Panc1 (cell line): Measurements from ENCODE around the gene NELFCD. TPM values are rescaled to one million over a fixed set of nuclear protein-coding genes. Genes with fewer than 3 reads are reported as not detected.

Source experiments
- ATAC-seq: fragments of 200-7000 bp; cut with Tn5 transposase; 2 replicates; pipeline ENCODE4 v1.9.1; 2020; ENCODE audit warnings: mild to moderate bottlenecking, moderate library complexity
- BruUV-seq: library from RNA; stranded (reverse); fragments of 400-500 nt; replicated peaks from 2 replicates; lab custom pipeline; 2021; lab: Mats Ljungman, UMichigan
- CTCF ChIA-PET: fragments of 300-600 bp; sonication (Branson Sonifier 250); formaldehyde crosslinking; loops from one replicate; lab custom pipeline; 2022; ENCODE audit warnings: antibody characterized with exemption; lab: Charles Lee
- POLR2A ChIA-PET: fragments of 300-600 bp; sonication (Branson Sonifier 250); formaldehyde crosslinking; loops from one replicate; lab custom pipeline; 2022; ENCODE audit warnings: antibody characterized with exemption; lab: Charles Lee
- DNase-seq: peaks from one replicate; pipeline ENCODE4 v3.0.0-alpha.2; 2010; ENCODE audit warnings: low read depth, low spot score
- H3K27ac ChIP-seq: 2 replicates; pipeline ENCODE4 v1.5.1; 2011; ENCODE audit warnings: mild to moderate bottlenecking, low read length, inconsistent platforms
- H3K27me3 ChIP-seq: fragments of 200-500 bp; sonication (Bioruptor generic); 2 replicates; pipeline ENCODE4 v1.6.0; 2014; ENCODE audit warnings: low read length, inconsistent platforms; ENCODE audit not compliant: control insufficient read depth, insufficient read depth
- H3K36me3 ChIP-seq: fragments of 200-500 bp; sonication (Bioruptor generic); 2 replicates; pipeline ENCODE4 v1.5.1; 2014; ENCODE audit warnings: inconsistent platforms, mild to moderate bottlenecking, low read length, moderate library complexity; ENCODE audit not compliant: control insufficient read depth, insufficient read depth
- H3K4me1 ChIP-seq: 2 replicates; pipeline ENCODE4 v1.5.1; 2011; ENCODE audit warnings: inconsistent platforms, mild to moderate bottlenecking, low read length, moderate library complexity; ENCODE audit not compliant: control insufficient read depth, insufficient read depth
- H3K4me3 ChIP-seq, 2 experiments: 2 replicates each; pipeline ENCODE4 v1.5.1; 2011 to 2012; ENCODE audit warnings: low read depth in 2 of 2, low read length in 2 of 2, mild to moderate bottlenecking in 2 of 2, inconsistent platforms in 1 of 2, moderate library complexity in 1 of 2
- H3K9me3 ChIP-seq: fragments of 200-500 bp; sonication (Bioruptor generic); 2 replicates; pipeline ENCODE4 v1.5.1; 2014; ENCODE audit warnings: low read depth, mild to moderate bottlenecking, inconsistent platforms, low read length, moderate library complexity; ENCODE audit not compliant: control insufficient read depth, insufficient read depth
- CTCF ChIP-seq: fragments of 450-650 bp; IDR thresholded peaks from 2 replicates; pipeline ENCODE4 v1.5.1; 2017; ENCODE audit warnings: mild to moderate bottlenecking
- POLR2AphosphoS5 ChIP-seq: IDR thresholded peaks from 2 replicates; pipeline ENCODE4 v1.6.1; 2012; ENCODE audit warnings: mild to moderate bottlenecking, low read depth, low read length, moderate library complexity
- REST ChIP-seq, 2 experiments: IDR thresholded peaks; 2 replicates each; pipeline ENCODE4 v1.6.1; 2011 to 2012; ENCODE audit warnings: low read depth in 2 of 2, control low read depth in 1 of 2, low read length in 1 of 2, mild to moderate bottlenecking in 1 of 2, moderate library complexity in 1 of 2; ENCODE audit not compliant: insufficient read depth in 1 of 2
- SIN3A ChIP-seq: IDR thresholded peaks from 2 replicates; pipeline ENCODE4 v1.6.1; 2012; ENCODE audit warnings: low read depth, mild to moderate bottlenecking, low read length, moderate library complexity, borderline replicate concordance; ENCODE audit not compliant: insufficient read depth
- TCF7L2 ChIP-seq: IDR thresholded peaks from 2 replicates; pipeline ENCODE4 v1.6.1; 2011; ENCODE audit warnings: mild to moderate bottlenecking, low read depth, low read length, inconsistent platforms
- in situ Hi-C: cut with HindIII; loops from 2 replicates; pipeline ENCODE4 v1.10.0; 2016; ENCODE audit warnings: low sequenced_read_pairs, low pct_unique_long_range_greater_than_20kb
- intact Hi-C: fragments of 100-400 bp; cut with micrococcal nuclease; formaldehyde crosslinking; loops from one replicate; pipeline ENCODE4 v1.10.0; 2022; ENCODE audit not compliant: unreplicated experiment
- total RNA-seq: library from RNA; stranded (reverse); gene quantifications from one replicate; pipeline ENCODE4 v1.2.1, GENCODE V29; 2021; ENCODE audit not compliant: unreplicated experiment

NELFCD gene
- total RNA-seq, 1 experiment from 2014 or later, result 108 TPM

- peaks cover 21% of the 10 kb centered on the region for H3K36me3 ChIP-seq
- no peaks in the 10 kb centered on the region for H3K9me3 ChIP-seq
- CTCF ChIA-PET, result no interaction called here
- H3K4me3 ChIP-seq, result no peak overlapping the region
- POLR2A ChIA-PET, result interaction anchor here (0.6 kb wide), 1 partner anchor 51 kb away, joined by 5 read pairs; no protein-coding TSS in a partner anchor
- no peak for ATAC-seq
- in situ Hi-C loops (no loop called here), intact Hi-C loops (loop anchor here (10.0 kb wide), 1 partner anchor 93 kb away; no protein-coding TSS in a partner anchor)
- BruUV-seq, result no TSS peak
- H3K27me3 ChIP-seq, result no peaks in the 10 kb centered on the region
- DNase-seq, result no peak
- H3K27ac ChIP-seq, result no peak overlapping the region
- TF ChIP-seq REST (IDR thresholded peaks at IDR 0.05; ENCODE audit: insufficient read depth in 1 of 2, low read depth in 2 of 2, low read length in 1 of 2) (no peak), TCF7L2 (no peak), CTCF (no peak), POLR2AphosphoS5 (no peak), SIN3A (no peak)
- 0 out of 2 replicates have a peak, but pooled peaks cover 4% of the 10 kb centered on the region for H3K4me1 ChIP-seq
These were observed 6.9 kb downstream of the NELFCD start for GRCh38 chr20:58987790-58988564.

GRCh38 chr20:58988565-58988882, 7.5 kb downstream of the NELFCD start:
- in situ Hi-C loops, result no loop called here
- H3K27me3 ChIP-seq, result no peaks in the 10 kb centered on the region
- intact Hi-C loops, result loop anchor here (10.0 kb wide), 1 partner anchor 94 kb away; no protein-coding TSS in a partner anchor
- TF ChIP-seq SIN3A (no peak), REST (IDR thresholded peaks at IDR 0.05; ENCODE audit: insufficient read depth in 1 of 2, low read depth in 2 of 2, low read length in 1 of 2) (no peak), TCF7L2 (no peak), POLR2AphosphoS5 (no peak), CTCF (no peak)
- no TSS peak for BruUV-seq
- H3K4me1 ChIP-seq, result 0 out of 2 replicates have a peak, but pooled peaks cover 4% of the 10 kb centered on the region
- POLR2A ChIA-PET, result interaction anchor here (0.6 kb wide), 1 partner anchor 51 kb away, joined by 5 read pairs; no protein-coding TSS in a partner anchor
- CTCF ChIA-PET, result no interaction called here
- DNase-seq, result no peak
- no peak overlapping the region for H3K4me3 ChIP-seq
- H3K36me3 ChIP-seq, result peaks cover 23% of the 10 kb centered on the region
- no peak overlapping the region for H3K27ac ChIP-seq
- H3K9me3 ChIP-seq, result no peaks in the 10 kb centered on the region
- ATAC-seq, result no peak
